CD1c-positive myeloid dendritic cell (primary cell): ENCODE data around the gene NUDT4.

Experiments
- DNase-seq: peaks from one replicate; pipeline ENCODE4 v3.0.0-alpha.2; 2016; ENCODE audit errors: extremely low spot score

Gene NUDT4

DNA sequence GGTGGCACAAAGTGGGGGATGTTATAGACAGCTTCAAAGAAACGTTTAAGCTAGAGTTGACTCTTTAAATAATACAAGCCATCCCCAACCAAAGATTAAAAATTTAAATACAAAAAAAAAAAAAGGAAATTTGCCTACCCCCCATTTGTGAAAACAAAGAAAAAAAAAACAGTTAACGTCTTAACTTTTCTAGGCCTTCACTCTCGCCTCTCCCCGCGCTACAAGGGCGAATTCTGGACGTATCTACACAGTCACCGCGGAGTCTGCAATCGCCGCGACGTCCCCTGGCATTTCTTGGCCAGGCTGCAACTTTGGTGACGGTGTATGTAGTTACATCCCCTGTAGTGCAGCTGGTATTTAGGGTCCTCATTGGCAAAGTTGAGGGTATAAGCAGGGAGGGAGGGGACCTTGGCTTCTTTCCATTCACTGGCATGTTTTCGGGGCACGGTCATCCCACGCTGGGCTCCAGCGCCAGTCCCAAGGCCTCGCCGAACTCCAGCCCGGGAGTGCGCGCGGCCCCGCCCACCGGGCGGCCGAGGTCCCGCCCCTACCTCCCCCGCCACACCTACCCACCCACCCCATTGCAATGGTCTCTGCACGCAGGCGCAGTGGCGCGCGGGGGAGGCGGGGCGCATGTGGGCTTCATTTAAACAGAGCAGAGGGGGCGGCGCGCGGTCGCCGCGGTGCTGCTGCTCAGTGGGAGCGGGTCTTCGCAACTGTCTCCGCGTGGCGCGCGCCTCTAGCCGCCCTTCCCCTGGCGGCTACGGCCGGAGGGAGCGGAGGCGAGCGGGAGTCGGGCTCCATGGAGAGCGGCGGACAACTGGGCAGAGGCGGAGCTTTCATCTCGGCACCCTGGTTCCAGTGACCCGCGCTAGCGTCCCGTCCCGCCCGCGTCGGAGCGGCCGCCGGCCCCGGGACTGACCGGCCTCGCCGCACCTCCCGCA lies at the start of gene NUDT4:
NUDT4 (plus strand) TSS at position 674 of the 944 bp plus-strand sequence. CDS start 398 bp downstream, outside the sequence.
- DNase-seq: peak; percentile 97

DNA sequence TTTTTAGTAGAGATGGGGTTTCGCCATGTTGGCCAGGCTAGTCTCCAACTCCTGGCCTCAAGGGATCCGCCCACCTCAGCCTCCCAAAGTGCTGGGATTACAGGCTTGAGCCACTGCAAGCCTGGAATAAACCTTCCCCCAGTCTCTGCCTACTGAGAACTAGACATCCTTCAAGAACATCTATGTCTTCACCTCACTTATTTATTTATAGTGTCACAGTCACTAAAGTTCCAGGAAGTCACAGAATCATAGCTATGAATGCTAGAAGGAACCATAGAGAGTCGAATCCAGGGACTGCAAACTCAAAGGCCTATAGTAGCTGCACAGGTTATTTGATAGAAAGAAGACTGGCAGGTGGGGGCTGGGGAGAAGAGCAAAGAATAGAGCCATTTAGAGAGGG lies 44.7 kb upstream of the NUDT4 start:
- DNase-seq: no peak

DNA sequence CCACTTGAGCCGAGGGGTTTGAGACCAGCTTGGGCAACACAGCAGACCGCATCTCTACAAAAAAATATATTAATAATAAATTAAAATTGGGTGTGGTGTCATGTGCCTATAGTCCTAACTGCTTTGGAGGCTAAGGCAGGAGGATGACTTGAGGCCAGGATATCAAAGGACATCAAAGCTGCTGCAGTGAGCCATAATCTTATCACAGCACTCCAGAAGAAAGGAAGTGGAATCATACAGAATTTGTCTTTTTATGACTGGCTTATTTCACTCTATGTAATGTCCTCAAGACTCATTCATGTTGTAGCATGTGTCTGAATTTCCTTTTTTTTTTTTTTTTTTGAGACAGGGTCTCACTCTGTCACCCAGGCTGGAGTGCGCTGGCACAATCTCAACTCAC lies 43.9 kb upstream of the NUDT4 start:
- no peak for DNase-seq

DNA sequence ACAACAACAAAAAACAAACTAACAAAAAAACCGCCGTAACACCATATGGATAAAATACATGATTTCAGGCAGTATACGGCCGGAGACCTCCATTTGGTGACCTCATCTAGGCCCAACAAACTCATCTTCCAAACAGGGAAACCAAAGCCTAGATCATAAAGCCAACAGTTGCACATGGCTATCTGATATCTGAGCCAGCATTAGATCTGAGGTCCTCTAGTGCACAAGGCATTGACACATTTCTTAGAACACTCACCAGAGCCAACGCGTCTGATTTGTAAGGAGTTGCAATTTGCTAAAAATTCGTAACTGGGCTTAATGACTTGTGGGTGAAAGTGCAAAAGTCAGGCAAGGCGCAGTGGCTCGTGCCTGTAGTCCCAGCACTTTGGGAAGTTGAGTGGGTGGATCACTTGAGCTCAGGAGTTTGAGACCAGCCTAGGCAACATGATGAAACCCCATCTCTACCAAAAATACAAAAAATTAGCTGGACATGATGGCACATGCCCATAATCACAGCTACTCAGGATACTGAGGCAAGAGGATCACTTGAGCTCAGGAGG lies 42.0 kb upstream of the NUDT4 start:
- DNase-seq: no peak

DNA sequence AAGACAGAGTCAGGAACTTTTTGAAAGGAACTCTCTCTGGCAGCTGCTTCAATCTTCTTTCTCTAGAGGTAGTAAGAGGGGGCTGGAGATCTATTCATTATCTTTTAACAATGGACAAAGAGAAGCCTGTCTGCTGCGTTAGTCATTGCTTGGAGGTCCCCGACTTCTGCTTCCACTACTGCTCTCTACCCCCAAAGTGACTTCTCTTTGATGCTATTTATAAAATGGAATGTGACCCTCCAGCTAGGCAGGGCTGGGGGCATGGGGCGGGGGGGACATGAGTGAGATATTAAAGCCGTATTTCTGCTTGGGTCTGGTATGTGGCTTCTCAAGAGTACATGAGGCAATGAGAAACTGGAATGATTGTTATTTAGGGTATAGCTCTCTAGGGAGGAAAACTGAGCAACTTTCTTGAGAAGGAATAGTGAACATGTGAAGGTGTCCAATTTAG lies 41.4 kb upstream of the NUDT4 start:
- no peak for DNase-seq

DNA sequence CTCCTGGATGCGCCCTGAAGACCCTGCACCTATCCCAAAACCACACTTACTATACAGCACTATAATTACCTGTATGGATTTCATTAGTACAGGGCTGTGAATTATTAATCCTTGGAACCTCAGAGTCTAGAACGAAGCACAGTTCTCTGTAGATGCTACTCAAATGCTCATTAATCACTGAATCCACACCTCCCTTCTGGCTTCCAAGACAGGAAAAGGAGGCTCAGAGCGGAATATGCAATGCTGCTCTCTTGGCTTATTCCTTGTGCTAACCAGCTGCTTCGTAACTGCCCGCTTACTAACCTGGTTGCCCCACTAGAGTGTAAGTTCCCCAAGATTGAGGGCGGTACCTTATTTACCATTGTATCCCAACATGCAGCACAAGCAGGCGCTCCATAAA lies 39.1 kb upstream of the NUDT4 start:
- no peak for DNase-seq

DNA sequence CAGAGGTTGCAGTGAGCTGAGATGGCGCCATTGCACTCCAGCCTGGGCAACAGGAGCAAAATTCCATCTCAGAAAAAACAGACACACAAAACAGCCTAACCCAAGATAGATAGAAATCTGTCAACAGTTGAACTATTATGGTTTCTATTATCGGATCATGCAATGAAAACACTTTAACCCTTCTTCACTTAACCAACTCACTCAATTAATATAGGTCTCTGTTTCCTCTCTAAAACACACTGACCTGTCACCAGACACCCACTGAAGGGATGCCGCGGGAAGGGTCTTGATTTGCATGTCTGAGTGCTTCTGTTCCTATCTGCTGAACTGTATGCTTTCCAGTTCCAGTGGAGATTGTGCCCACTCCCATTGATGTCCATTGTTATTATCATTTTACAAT lies 38.0 kb upstream of the NUDT4 start:
- no peak for DNase-seq

DNA sequence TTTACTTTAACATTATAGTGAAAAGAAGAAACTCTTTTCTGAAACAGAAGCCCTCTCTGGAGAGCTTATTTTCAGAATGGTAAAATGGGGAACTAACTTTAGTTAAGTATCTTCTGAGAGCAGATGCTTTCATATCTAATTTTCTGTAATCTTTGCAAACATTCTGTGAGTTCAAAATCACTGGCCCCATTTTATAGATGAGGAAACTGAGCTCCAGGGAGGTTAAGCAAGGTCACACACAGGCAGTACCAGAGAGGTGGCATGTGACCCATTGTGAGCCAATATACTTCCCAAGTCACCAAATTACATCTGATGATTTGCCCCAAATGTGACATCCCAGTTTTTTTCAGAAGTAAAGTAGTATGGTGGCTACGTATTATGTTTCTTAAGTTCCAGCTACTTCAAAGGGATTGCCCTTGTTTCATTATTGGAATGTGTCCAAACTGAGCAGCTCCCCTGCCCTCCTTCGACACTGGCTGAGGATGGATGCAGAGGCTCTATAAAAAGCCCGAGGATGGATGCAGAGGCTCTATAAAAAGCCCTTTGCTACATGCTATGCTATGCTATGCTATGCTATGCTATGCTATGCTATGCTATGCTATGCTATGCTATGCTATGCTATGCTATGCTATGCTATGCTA lies 36.2 kb upstream of the NUDT4 start:
- DNase-seq: no peak

DNA sequence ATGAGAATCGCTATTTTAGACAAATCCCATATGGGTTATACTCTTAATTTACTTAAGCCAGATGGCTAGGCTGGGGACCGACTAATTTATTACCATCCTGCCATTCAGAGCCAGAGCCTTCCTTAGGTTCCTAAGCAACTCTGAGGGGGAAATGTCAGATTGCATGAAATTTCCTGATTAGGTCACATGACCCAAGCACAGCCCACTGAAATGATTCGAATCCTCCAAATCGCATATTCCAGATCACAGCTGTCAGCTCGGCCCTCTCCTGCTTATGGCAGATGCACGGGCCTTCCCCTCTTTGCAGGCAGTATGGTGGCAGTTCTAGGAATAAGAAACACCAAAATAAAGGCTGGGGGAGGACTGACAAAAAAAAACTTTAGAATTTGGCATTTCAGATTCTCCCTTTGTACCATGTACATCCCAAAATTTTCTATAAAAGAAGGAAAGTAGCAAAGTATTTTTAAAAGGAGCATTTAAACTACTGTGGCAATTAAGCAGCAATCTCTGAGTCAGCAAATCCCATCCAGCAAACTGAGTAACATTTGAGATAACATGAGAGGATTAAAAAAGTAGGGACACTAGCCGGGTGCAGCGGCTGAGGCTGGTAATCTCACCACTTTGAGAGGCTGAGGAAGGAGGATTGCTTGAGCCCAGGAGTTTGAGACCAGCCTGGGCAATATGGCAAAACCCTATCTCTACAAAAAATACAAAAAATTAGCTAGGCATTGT lies 30.5 kb upstream of the NUDT4 start:
- DNase-seq: no peak

DNA sequence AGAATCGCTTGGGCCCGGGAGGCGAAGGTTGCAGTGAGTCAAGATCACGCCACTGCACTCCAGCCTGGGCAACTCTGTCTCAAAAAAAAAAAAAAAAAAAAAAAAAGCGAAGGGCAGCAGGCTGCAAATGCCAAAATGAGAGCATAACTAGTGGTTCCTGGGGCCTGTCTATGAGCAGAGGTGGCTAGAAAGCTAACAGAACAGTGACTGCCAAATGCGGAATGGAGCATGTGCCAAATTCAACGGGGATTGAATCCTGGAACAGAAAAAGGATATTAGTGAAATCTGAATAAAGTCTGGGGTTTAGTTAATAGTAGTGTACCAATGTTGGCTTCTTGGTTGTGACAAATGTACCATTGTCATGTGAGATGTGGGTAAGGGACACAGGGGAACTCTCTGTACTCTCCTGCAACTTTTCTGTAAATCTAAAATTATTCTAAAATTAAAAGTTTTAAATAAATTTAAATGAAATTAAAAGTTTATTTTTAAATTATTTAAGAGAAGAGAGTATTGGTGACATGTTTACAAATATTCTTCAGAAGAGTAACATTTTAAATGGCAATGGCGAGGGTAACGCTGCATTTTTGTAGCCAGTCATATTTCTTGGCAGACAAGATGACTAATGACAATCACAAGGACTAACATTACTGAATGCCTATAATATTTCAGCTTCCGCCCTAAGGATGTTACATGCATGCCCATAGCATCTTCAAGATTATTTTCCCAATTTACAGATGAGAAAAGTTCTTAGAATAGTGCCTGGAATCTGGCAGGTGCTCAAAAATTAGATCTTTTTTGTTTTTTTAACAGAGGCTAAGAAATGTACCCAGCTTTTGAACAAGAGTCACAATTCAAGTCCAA lies 28.9 kb upstream of the NUDT4 start:
- DNase-seq: no peak

DNA sequence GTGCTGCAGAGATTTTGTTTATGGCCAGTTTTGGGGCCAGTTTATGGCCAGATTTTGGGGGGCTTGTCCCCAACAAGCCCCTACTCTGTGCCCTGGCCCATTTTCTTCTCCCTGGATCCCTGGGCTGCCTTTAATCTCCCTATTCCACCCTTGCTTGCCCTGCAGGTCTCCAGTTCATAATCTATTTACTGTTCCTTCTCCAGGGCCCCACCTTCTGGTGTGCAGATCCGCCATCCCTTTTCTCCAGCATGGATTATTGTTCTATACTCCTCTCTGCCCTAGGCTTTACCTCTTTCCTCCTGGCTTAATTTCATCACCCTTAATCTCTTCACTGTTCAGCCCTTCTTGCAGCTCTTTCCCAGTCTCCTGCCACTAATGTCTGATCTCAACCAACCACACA lies 26.0 kb upstream of the NUDT4 start:
- DNase-seq: no peak

DNA sequence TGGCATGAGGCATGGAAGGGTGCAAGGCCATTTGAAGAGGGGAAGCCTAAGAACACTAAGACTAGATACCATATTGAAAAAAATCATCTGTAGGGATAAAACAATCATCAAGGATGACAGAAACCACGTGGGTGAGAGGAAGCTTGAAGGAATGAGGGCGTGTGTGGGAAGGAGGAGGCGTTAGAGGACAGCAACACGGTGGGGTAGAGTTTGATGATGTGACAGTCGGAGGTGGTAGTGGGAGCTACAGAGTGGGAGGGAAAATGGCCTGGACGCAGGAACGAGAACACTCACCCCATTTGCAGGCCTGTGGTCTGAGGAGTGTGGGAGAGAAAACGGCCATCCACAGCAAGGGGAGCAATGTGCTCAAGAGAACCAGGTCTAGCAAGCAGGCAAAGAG lies 25.4 kb upstream of the NUDT4 start:
- DNase-seq: no peak

DNA sequence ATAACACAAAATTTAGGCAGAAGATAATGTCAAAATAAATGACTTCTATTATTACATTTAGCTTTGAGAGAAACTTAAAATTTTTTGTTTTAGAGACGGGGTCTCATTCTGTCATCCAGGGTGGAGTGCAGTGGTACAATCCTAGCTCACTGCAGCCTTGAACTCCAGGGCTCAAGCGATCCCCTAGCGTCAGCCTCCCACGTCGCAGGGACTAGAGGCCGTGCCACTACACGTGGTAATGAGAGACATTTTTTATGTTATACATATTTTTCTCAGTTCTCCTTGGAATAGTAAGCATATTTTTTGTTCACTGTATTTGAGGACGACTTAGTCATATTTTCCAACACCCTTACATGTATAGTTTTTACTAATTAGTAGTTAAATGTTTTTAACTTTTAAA lies 21.5 kb upstream of the NUDT4 start:
- no peak for DNase-seq

DNA sequence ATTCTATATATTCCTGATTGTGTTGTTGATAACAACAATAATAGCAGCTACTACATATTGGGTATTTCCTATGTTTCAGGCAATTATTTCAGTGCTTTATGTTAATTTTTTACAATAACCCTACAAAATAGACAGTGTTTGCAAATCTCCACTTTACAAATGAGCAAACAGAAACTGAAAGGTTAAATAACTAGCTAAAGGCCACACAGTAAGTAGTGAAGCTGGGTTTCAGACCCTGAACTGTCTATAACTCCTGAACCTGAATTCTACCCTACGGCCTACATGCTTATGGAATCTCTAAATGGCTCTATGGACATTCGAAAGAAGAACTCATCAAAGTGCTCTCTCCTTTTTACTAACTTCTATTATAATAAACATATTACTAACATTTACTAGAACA lies 19.7 kb upstream of the NUDT4 start:
- DNase-seq: no peak

DNA sequence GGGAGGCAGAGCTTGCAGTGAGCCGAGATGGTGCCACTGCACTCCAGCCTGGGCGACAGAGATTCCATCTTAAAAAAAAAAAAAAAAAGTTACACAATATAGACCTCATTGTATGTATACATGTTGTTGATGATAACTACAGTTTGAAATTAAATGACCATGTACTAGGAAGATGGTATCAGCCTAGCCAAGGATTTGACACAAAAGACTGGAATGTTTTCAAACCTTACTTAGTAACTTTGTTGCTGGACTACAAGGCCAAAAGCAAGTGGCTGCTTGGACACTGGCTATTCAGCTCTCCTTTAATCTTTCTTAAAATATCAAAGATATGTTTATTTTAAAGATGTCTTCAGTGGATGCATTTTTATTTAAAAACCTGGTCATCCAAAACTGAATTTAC lies 18.9 kb upstream of the NUDT4 start:
- DNase-seq: no peak

DNA sequence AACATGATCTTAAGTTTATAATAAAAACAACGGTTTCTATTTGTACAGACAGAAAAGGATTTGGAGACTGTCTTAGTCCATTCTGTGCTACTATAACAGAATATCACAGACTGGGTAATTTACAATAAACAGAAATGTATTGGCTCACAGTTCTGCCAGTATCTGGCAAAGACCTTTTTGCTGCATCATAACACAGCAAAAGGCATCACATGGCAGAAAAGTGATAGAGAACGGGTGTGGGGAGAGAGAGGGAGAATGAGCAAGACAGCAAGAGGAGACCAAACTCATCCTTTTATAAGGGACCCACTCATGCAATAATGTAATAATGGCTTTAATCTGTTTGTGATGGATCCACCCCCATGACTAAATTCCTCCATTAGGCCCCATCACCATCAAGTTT lies 17.0 kb upstream of the NUDT4 start:
- no peak for DNase-seq

DNA sequence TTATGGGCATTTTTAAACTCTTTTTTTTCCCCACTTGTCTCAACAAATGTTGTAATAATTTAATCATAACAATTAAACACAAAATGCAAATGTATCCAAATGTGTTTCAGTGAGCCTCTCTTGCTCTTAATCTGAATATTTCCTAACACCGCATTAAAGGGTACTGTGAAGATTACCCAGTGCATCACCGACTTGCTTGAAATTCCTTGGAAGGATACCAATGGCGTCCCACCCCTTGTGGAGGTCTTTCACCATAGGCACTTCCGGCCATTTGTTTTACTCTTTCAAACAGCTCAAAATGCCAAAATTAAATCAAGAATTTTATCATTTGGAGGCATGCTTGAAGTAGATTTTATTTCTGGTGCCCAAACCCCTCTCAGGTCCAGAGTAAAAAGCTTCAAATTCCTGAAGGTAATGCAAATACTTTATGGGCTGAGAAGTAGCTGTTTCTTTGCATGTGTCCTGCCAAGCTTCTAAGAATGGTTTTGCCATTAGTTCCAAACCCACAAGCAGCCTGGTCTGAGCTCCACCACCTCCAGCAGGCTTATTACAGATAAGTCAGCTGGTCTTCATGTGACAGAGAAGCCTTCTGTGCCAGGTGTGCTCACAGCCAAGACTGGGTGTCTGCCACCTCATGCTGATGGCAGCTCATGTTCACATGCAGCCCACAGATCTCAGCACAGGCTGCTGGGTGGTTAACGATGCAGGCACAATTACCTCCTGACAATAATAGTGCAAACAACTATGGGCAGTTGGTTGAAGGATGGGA lies 16.4 kb upstream of the NUDT4 start:
- DNase-seq: no peak

DNA sequence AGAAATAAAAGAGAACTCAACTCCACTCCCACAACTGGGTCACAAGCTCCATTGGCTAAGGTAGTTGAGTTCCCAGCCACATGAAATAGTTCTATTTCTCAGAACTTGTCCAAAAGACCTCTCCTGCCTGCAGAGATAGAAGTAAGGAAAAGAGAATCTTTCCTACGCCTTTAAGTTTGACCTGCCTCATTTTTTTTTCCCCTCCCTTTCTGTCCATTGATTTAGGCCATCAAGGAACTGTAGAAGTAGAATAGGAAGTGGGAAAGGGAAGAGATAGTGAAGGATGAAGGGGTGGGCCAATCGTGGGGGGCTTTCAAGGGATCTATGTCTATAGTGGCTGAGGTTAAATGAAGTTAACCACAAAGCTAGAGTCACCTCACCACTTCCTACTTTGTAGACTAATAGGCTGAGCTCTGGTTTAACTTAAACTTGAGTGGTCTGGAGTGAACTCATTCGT lies 13.9 kb upstream of the NUDT4 start:
- peak; percentile 68 for DNase-seq

DNA sequence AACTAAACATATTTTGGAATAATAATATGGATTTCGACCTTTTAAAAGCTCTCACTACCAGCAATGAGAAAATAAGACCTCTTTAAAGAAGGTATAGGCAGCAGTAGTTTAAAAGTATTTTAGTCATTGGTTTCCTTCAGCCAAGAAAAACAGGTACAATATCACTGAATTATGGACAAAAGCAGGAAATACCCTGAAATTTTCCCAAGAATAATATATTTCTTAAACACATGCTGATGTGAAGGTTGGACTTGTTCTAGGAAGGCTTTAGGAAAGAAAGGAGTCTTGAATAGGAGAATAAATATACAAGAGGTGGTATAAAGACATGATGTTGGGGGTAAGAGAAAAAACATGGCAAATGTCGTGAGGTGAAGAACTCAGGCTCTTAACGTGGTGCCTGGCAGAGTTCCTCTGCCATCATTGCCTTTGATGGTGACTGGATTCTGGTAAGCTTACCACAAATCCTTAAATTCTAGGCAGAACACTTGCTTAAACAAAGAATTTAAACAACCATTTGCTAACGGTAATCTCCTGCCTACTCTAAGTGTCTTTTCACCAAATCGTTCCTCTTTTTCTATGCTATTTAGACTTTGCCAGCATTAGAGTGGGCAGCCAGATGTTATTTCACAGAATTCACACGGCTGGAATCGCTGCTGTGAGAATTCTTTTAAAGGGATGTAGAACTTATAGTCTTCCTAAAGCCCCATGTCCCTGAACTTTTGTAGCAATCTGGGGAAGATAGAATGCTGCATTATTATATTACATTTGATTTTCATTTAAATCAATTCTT lies 11.9 kb upstream of the NUDT4 start:
- DNase-seq: peak; percentile 73

DNA sequence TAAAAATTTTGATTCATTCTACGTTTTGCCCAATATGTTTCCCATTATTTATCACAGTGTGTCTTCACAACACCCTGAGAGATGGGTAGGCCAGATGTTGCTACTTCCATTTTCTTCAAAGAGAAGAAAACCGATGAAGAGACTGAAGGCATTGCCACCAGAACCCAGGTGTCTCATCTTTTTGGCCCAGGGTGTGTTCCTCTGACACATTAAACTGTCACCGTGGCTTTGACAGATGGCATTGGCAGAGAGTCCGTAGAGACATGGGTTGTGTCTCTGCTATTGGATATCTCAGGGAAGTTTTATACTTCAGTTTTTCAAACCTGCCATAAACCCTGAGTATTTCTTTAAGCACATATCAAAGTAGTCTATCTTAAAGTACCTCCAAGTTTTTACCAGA lies 11.3 kb upstream of the NUDT4 start:
- no peak for DNase-seq
